ENCODE measurements around the gene MYL2.

Gene MYL2

GRCh38 chr12:110935588-110935987 is 15.2 kb upstream of the MYL2 start:
- no peak for DNase-seq (ENCODE audit: extremely low read depth, low read depth)
- TF ChIP-seq, protein P1, sequence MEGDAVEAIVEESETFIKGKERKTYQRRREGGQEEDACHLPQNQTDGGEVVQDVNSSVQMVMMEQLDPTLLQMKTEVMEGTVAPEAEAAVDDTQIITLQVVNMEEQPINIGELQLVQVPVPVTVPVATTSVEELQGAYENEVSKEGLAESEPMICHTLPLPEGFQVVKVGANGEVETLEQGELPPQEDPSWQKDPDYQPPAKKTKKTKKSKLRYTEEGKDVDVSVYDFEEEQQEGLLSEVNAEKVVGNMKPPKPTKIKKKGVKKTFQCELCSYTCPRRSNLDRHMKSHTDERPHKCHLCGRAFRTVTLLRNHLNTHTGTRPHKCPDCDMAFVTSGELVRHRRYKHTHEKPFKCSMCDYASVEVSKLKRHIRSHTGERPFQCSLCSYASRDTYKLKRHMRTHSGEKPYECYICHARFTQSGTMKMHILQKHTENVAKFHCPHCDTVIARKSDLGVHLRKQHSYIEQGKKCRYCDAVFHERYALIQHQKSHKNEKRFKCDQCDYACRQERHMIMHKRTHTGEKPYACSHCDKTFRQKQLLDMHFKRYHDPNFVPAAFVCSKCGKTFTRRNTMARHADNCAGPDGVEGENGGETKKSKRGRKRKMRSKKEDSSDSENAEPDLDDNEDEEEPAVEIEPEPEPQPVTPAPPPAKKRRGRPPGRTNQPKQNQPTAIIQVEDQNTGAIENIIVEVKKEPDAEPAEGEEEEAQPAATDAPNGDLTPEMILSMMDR (IDR thresholded peaks at IDR 0.05; ENCODE audit: low read depth, low read length): no peak

GRCh38 chr12:110934093-110934852 is 13.9 kb upstream of the MYL2 start:
- TF ChIP-seq, protein P1 (IDR thresholded peaks at IDR 0.05; ENCODE audit: low read depth, low read length): no peak
- no peak for DNase-seq (ENCODE audit: extremely low read depth, low read depth)

DNA sequence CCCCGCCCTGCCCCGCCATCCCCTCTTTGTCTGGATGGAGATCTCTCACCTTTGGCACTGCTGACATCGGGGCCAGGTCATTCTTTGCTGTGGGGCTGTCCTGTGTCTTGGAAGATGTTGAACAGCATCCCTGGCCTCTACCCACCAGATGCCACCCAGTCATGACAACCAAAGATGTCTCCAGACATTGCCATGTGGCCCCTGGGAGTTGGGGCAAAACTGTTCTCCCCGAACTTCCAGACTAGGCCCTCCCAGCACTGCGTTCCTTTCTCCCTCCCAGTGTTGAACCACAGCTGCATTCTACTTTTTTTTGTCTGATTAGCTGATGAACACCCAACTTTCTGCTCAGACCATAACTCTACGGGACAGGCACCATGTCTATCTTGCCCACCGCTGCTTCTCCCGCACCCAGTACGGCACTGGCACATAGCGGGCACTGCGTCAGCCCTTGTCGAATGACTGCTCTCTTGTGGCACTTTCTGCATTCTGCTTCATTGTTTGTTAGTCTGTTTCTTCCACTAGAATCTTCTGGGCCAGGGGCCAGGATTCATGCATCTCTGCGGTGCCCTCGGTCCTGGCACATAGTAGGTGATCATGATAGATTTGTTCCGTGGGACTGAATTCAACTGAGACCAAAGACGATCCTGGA is 13.1 kb upstream of the MYL2 start:
- no peak for DNase-seq (ENCODE audit: extremely low read depth, low read depth)
- TF ChIP-seq, protein P1 (IDR thresholded peaks at IDR 0.05; ENCODE audit: low read depth, low read length): no peak

DNA sequence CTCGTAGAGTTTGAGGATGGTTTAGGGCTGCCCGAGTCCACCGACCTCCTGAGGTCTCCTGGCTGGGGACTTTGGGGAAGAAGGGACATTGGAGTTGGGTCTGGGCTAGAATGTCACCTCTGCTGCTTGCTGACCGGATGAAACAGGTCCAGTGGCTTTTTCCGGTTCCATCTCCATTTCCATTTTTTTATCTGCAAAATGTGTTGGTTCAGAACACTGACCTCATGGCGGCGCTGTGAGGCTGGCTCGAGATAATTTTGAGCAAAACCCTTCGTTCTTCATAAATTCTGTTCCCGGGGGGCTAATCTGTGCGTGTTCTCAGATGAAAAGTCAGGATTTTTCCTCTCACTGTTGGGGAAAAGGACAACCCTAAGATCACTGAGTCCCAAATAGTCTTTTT is 11.7 kb upstream of the MYL2 start:
- TF ChIP-seq, protein P1 (IDR thresholded peaks at IDR 0.05; ENCODE audit: low read depth, low read length): no peak; the same call in none of the 2 replicates
- DNase-seq (ENCODE audit: extremely low read depth, low read depth): no peak

GRCh38 chr12:110931315-110931728 is 10.9 kb upstream of the MYL2 start:
- DNase-seq (ENCODE audit: extremely low read depth, low read depth): no peak
- TF ChIP-seq, protein P1 (IDR thresholded peaks at IDR 0.05; ENCODE audit: low read depth, low read length): no peak

- TF ChIP-seq, protein P1 (IDR thresholded peaks at IDR 0.05; ENCODE audit: low read depth, low read length): no peak
- no peak for DNase-seq (ENCODE audit: extremely low read depth, low read depth)
These were observed 10.3 kb upstream of the MYL2 start for GRCh38 chr12:110930348-110931314.
